HG02642 (cell line): ENCODE results near the gene SYNGAP1.
"Not testable (repeated sequence)": the region's sequence is repeated elsewhere in the genome, so short reads cannot be mapped to it uniquely, and the experiment has no call there.

ENCODE experiments used
- ATAC-seq: cut with Tn5 transposase; IDR thresholded peaks from one replicate; pipeline ENCODE4 v1.9.1; 2021; ENCODE audit warnings: mild to moderate bottlenecking; ENCODE audit not compliant: unreplicated experiment, poor library complexity

The SYNGAP1 gene

GRCh38 chr6:33459226-33459625, 39.4 kb downstream of the SYNGAP1 start:
- ATAC-seq: no peak

GRCh38 chr6:33466075-33466735, 46.3 kb downstream of the SYNGAP1 start:
- ATAC-seq: no peak

- ATAC-seq: no peak
Observed at GRCh38 chr6:33467091-33467490, 47.2 kb downstream of the SYNGAP1 start.

GRCh38 chr6:33469661-33470060, 49.8 kb downstream of the SYNGAP1 start:
- ATAC-seq: no peak

GRCh38 chr6:33477864-33478263, 58.0 kb downstream of the SYNGAP1 start:
- ATAC-seq: no peak

- no peak for ATAC-seq
Observed at GRCh38 chr6:33481192-33481591, 61.3 kb downstream of the SYNGAP1 start.

GRCh38 chr6:33482620-33483019, 62.8 kb downstream of the SYNGAP1 start:
- not testable (repeated sequence) for ATAC-seq

GRCh38 chr6:33483678-33484077, 63.8 kb downstream of the SYNGAP1 start:
- ATAC-seq: no peak

- ATAC-seq: not testable (repeated sequence)
Observed at GRCh38 chr6:33484673-33485262, 64.9 kb downstream of the SYNGAP1 start.

- ATAC-seq: not testable (repeated sequence)
Observed at GRCh38 chr6:33485680-33486079, 65.8 kb downstream of the SYNGAP1 start.

GRCh38 chr6:33488339-33488738, 68.5 kb downstream of the SYNGAP1 start:
- no peak for ATAC-seq

- ATAC-seq: no peak
Observed at GRCh38 chr6:33490198-33490597, 70.3 kb downstream of the SYNGAP1 start.

- no peak for ATAC-seq
Observed at GRCh38 chr6:33490621-33491020, 70.8 kb downstream of the SYNGAP1 start.

- ATAC-seq: no peak
Observed at GRCh38 chr6:33492093-33492492, 72.2 kb downstream of the SYNGAP1 start.

GRCh38 chr6:33497157-33497556, 77.3 kb downstream of the SYNGAP1 start:
- ATAC-seq: no peak

- no peak for ATAC-seq
Observed at GRCh38 chr6:33502486-33502885, 82.6 kb downstream of the SYNGAP1 start.

- ATAC-seq: no peak
Observed at GRCh38 chr6:33504486-33504885, 84.6 kb downstream of the SYNGAP1 start.
